ENCODE results near the gene SEMA3D.

Gene SEMA3D

GRCh38 chr7:85186083-85186520 is 754 bp downstream of the SEMA3D start:
- no peak overlapping the region for H3K4me3 ChIP-seq (ENCODE audit: low read depth, low read length)
- no peak for TF ChIP-seq CTCF (IDR thresholded peaks at IDR 0.05; ENCODE audit: insufficient read depth, low read depth, low read length, missing control alignments)
- no peak for DNase-seq (ENCODE audit: low read depth)

GRCh38 chr7:85185424-85186082 is 1.3 kb downstream of the SEMA3D start:
- TF ChIP-seq CTCF (IDR thresholded peaks at IDR 0.05; ENCODE audit: insufficient read depth, low read depth, low read length, missing control alignments) = no peak
- no peak for DNase-seq (ENCODE audit: low read depth)
- no peak overlapping the region for H3K4me3 ChIP-seq (ENCODE audit: low read depth, low read length)

GRCh38 chr7:85184599-85185423 is 2.0 kb downstream of the SEMA3D start:
- H3K4me3 ChIP-seq (ENCODE audit: low read depth, low read length) = no peak overlapping the region
- no peak for TF ChIP-seq CTCF (IDR thresholded peaks at IDR 0.05; ENCODE audit: insufficient read depth, low read depth, low read length, missing control alignments)
- no peak for DNase-seq (ENCODE audit: low read depth)

GRCh38 chr7:85183296-85183695 is 3.6 kb downstream of the SEMA3D start:
- no peak for DNase-seq (ENCODE audit: low read depth)
- H3K4me3 ChIP-seq (ENCODE audit: low read depth, low read length) = no peak overlapping the region
- no peak for TF ChIP-seq CTCF (IDR thresholded peaks at IDR 0.05; ENCODE audit: insufficient read depth, low read depth, low read length, missing control alignments)

GRCh38 chr7:85178531-85179298 is 8.1 kb downstream of the SEMA3D start:
- DNase-seq (ENCODE audit: low read depth) = no peak
- H3K4me3 ChIP-seq (ENCODE audit: low read depth, low read length) = no peak overlapping the region
- TF ChIP-seq CTCF (IDR thresholded peaks at IDR 0.05; ENCODE audit: insufficient read depth, low read depth, low read length, missing control alignments) = no peak

- DNase-seq (ENCODE audit: low read depth) = no peak
- TF ChIP-seq CTCF (IDR thresholded peaks at IDR 0.05; ENCODE audit: insufficient read depth, low read depth, low read length, missing control alignments) = no peak
Measured at GRCh38 chr7:85177316-85177715, 9.5 kb downstream of the SEMA3D start.

More at GRCh38 chr7:85177316-85177715, 9.5 kb downstream of the SEMA3D start:
- no peak overlapping the region for H3K4me3 ChIP-seq (ENCODE audit: low read depth, low read length)

Measured in GM12865 (cell line).